Measurements from ENCODE around the gene PHLDB1. TPM values are rescaled to one million over a fixed set of nuclear protein-coding genes. Genes with fewer than 3 reads are reported as not detected.

Gene PHLDB1
- total RNA-seq, 4 donors from 2014 or later: 16.5 to 35.7 (median 22.7) TPM

DNA sequence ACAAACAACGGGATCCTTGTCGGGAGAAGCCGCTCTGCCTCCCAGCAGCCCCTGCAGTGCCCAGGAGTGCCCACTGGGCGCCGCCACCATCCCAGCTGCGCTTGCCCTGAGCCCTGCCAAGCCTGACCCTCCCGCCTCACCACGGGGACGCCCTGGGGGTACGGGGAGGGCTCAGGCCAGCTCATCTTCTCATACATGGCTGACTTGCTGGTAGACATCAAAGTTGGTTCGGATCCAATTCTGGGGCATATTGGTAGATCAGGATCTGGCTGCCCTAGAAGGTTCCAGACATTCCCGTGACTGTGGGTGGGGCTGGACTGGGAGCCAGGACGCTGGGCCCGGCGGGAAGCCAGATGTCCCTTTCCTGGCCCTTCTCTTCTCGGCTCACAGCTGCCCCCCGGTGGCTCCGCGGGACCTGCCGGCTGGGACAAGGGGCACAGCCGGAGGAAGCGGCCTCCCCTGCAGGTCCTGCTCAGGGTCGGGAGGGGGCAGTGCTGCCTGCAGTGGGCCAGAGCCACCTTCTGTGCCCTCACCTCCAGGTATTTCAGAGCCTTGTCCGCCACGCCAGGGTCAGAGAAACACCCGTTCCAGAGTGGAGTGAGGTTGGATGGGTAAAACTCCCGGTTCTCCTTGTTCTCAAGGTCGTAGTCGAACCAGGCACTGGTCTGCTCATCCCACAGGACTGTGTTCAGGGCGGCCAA, 82.6 kb downstream of the PHLDB1 start:
- TF ChIP-seq, protein P1, sequence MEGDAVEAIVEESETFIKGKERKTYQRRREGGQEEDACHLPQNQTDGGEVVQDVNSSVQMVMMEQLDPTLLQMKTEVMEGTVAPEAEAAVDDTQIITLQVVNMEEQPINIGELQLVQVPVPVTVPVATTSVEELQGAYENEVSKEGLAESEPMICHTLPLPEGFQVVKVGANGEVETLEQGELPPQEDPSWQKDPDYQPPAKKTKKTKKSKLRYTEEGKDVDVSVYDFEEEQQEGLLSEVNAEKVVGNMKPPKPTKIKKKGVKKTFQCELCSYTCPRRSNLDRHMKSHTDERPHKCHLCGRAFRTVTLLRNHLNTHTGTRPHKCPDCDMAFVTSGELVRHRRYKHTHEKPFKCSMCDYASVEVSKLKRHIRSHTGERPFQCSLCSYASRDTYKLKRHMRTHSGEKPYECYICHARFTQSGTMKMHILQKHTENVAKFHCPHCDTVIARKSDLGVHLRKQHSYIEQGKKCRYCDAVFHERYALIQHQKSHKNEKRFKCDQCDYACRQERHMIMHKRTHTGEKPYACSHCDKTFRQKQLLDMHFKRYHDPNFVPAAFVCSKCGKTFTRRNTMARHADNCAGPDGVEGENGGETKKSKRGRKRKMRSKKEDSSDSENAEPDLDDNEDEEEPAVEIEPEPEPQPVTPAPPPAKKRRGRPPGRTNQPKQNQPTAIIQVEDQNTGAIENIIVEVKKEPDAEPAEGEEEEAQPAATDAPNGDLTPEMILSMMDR (IDR thresholded peaks at IDR 0.05 in 4 of 5, conservative IDR thresholded peaks at IDR 0.05 in 1 of 5): peak; percentile 80 to 89 (median 87)
- TF ChIP-seq POLR2A (IDR thresholded peaks at IDR 0.05): no peak
- Histone ChIP-seq H3K4me3 (peak overlapping the region; percentile 47 to 64 (median 59)), H3K27ac (peak overlapping the region; percentile 70 to 83 (median 77)), H3K27me3 (no peaks in the 10 kb centered on the region), H3K36me3 (no peaks in the 10 kb centered on the region), H3K4me1 (peaks cover 0 to 4% of the 10 kb centered on the region in 2 donors), H3K9me3 (no peaks in the 10 kb centered on the region)
- ATAC-seq: peak; percentile 89 to 91
- peak; percentile 46 to 89 for DNase-seq
- in situ Hi-C loops (cut with MboI; ENCODE audit: low sequenced_read_pairs in 4 of 4) (loop anchor here (5.0 to 25.0 kb wide), 5 partner anchors 85 to 267 kb away; partner anchors contain the start of genes UPK2 (in 3 of the 4) and DDX6 (in 1 of the 4)), intact Hi-C loops (cut with DNase I; ENCODE audit: low total_unique reads) (loop anchor here (1.0 to 2.0 kb wide), 4 partner anchors 101 to 266 kb away; partner anchors contain the start of genes DDX6 and UPK2)

DNA sequence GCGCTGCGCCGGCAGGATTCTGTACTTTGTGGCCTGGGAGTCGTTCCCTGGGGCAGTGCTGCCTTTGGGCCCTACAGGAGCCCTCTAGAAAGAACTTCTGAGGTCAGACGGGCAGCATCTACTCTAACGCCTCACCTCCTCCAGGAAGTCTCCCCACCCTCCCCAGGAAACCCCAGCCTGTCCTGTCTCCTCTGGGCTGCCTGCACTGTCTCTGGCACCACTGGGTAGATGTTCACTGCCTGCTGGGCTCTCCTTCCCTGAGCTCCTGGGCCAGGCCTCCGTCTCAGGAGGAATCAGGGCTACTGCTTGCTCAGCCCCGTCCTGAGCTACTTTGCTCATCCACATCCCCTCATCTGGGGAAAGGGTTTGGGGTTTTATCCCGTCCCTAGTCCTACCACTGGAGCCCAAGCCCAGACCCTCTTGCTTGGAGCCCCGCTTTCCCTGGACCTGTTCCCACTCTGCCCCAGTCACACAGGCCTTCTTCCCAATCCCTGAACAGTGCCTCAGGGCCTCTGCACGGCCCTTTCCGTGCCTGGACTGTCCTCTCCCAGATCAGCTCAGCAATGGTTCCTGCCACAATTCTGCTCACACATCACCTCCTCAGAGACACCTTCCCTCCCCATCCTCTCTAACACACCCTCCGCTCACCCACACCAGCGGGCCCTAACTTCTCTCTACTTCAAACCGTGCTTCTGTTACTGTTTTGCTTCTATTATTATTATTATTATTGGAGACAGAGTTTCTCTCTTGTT, 83.3 kb downstream of the PHLDB1 start:
- peak overlapping the region; percentile 70 to 83 (median 77) for H3K27ac ChIP-seq
- TF ChIP-seq, protein P1 (IDR thresholded peaks at IDR 0.05 in 4 of 5, conservative IDR thresholded peaks at IDR 0.05 in 1 of 5): no peak
- TF ChIP-seq POLR2A (IDR thresholded peaks at IDR 0.05): no peak
- ATAC-seq (no peak), DNase-seq (no peak)
- intact Hi-C loops (cut with DNase I; ENCODE audit: low total_unique reads): loop anchor here (1.0 to 2.0 kb wide), 4 partner anchors 100 to 266 kb away; partner anchors contain the start of genes DDX6 and UPK2
- no peaks in the 10 kb centered on the region for H3K36me3 ChIP-seq
- H3K4me3 ChIP-seq: peak overlapping the region in 2 of 4 donors; percentile 61 to 64
- no peaks in the 10 kb centered on the region for H3K27me3 ChIP-seq
- peaks cover 0 to 4% of the 10 kb centered on the region in 2 donors for H3K4me1 ChIP-seq
- in situ Hi-C loops (cut with MboI; ENCODE audit: low sequenced_read_pairs in 4 of 4): loop anchor here (5.0 to 25.0 kb wide), 5 partner anchors 84 to 267 kb away; partner anchors contain the start of genes UPK2 (in 3 of the 4) and DDX6 (in 1 of the 4)
- H3K9me3 ChIP-seq: no peaks in the 10 kb centered on the region

DNA sequence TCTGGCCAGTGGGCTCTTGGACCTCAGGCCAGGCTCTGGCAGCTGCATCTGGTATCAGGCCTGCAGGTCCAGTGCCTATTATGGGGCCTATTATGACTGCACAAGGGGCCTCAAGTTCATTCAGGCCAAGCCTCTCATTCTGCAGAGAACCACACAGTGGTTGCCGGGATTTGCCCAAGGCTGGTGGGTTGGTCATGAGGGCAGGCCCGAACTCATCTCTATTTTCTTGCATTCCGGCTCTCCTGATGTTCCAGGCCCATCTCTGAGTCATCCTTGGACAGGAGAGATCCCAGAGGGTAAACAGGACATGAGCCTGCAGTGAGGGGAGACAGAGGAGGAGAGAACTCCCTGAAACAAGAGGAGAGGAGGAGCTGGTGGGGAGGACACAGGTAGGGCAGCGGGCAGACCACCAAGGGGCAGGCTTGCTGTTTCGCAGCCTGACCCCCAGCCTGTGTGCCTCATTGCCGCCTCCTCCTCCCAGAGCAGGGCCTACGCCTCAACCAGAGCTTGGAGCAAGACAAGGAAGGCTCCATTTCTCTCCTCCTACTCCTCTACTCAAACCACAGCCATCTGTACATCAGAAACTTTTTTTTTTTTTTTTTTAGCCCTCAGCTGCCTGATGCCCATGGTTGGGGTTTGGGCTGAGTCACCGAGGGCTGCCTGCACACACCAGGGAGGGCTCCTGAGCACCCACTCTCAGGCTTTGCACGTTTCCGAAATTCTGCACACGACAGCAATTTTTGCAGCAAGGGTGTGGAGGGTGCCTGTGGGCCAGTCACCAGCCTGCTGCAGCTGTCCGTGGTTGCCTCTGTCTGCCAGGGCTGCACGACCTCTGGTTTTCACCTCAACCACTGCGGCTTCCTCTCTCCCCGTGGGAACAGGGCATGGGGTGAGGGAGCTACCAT, 84.8 kb downstream of the PHLDB1 start:
- no peak for TF ChIP-seq POLR2A (IDR thresholded peaks at IDR 0.05)
- TF ChIP-seq, protein P1 (IDR thresholded peaks at IDR 0.05 in 4 of 5, conservative IDR thresholded peaks at IDR 0.05 in 1 of 5): no peak
- Histone ChIP-seq H3K27me3 (no peaks in the 10 kb centered on the region), H3K27ac (no peak overlapping the region), H3K36me3 (no peaks in the 10 kb centered on the region), H3K4me3 (no peak overlapping the region), H3K4me1 (peaks cover 0 to 4% of the 10 kb centered on the region in 2 donors), H3K9me3 (no peaks in the 10 kb centered on the region)
- intact Hi-C loops (cut with DNase I; ENCODE audit: low total_unique reads): loop anchor here (2.0 kb wide), 1 partner anchor 99 kb away; the partner anchor contains the start of gene DDX6
- DNase-seq (no peak), ATAC-seq (no peak)
- in situ Hi-C loops (cut with MboI; ENCODE audit: low sequenced_read_pairs in 4 of 4): loop anchor here (5.0 to 25.0 kb wide), 5 partner anchors 83 to 265 kb away; partner anchors contain the start of genes UPK2 (in 3 of the 4) and DDX6 (in 1 of the 4)

DNA sequence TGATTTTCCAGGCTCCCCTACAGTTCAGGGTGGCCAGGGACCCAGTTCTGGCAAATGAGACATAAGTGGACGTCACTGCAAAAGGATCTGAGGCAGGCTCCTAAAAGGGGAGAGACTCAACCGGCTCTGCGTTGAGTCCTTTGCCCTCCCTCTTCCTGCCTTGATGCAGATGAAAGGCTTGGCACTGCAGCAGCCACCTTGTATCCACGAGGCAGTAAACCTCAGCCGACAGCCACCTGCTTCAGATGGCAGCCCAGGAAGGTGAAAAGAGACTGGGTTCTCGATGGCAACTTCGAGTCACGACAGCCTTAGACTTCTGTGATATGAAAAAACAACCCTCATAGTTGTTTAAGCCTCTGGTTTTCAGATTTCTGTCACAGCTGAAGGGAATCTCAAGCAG, 86.8 kb downstream of the PHLDB1 start:
- intact Hi-C loops (cut with DNase I; ENCODE audit: low total_unique reads): no loop called here
- Histone ChIP-seq H3K9me3 (no peaks in the 10 kb centered on the region), H3K4me1 (peaks cover 0 to 4% of the 10 kb centered on the region in 2 donors), H3K27me3 (no peaks in the 10 kb centered on the region), H3K27ac (no peak overlapping the region), H3K4me3 (no peak overlapping the region), H3K36me3 (no peaks in the 10 kb centered on the region)
- no peak for DNase-seq
- in situ Hi-C loops (cut with MboI; ENCODE audit: low sequenced_read_pairs in 4 of 4): loop anchor here (5.0 to 25.0 kb wide), 5 partner anchors 81 to 263 kb away; partner anchors contain the start of genes UPK2 (in 3 of the 4) and DDX6 (in 1 of the 4)
- ATAC-seq: no peak
- no peak for TF ChIP-seq POLR2A (IDR thresholded peaks at IDR 0.05)
- TF ChIP-seq, protein P1 (IDR thresholded peaks at IDR 0.05 in 4 of 5, conservative IDR thresholded peaks at IDR 0.05 in 1 of 5): no peak
